DMS 273 treated with DMSO at 0.1 percent for 48 hours (cell line): Measurements from ENCODE around the gene DDR2.
"Not testable (repeated sequence)": the region's sequence is repeated elsewhere in the genome, so short reads cannot be mapped to it uniquely, and the experiment has no call there.

ENCODE experiments used
- DNase-seq: peaks from one replicate; lab custom pipeline; 2025; lab: John Stamatoyannopoulos, UW

Gene DDR2

DNA sequence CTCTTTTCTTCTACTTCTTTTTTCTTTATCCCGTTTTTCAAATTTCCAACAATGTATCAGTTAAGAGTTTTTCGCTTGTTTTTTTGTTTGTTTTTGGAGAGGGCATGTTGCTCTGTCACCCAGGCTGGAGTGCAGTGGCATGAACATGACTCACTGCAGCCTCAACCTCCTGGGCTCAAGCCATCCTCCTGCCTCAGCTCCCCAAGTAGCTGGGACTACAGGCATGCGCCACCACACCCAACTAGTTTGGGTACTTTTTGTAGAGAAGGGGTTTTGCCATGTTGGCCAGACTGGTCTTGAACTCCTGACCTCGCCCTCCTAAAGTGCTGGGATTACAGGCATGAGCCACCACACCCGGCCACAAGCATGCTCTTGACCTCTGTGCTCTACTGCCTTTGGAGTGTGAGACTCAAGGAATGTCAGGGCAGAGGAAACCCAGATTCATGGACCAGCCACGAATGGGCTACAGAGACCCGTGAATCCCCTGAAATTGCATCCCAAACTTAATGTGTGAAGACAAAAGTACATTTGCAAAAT is 93.1 kb downstream of the DDR2 start:
- DNase-seq = no peak

DNA sequence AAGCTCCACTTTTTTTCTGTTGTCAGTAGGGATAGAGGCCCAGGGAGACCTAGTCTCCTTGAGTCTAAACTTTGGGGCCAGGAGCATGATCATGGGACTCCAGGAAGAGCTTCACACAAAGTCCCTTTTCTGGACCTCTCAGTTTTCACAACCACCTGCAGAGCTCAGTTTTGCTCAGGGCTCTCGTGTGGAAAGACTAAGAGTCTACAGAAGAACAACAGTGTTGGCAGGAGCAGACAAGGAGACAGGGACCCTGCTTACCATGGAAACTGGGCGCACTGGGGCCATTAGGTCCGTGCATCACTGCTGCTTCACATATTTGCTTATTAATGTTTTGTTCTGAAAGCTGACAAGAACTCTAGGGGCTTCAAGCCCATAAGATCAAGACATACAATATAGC is 94.3 kb downstream of the DDR2 start:
- no peak for DNase-seq

DNA sequence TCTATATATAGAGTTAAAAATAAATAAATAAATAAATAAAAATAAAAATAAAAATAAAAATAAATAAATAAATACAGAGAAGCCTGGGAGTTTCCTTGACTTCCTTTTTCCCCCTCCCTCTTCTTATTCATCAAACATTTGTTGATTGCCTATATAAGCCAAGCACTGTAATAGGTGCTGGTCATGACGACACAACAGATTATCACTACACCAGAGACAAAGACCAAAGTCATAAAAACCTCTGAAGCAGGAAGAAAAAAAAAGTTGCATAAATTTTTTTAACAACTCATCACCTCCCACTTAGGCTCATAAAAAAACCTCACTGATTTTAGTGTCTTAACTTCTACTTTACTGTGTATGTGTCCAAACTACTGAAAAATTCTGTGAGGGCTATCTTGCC is 95.2 kb downstream of the DDR2 start:
- DNase-seq = not testable (repeated sequence)

DNA sequence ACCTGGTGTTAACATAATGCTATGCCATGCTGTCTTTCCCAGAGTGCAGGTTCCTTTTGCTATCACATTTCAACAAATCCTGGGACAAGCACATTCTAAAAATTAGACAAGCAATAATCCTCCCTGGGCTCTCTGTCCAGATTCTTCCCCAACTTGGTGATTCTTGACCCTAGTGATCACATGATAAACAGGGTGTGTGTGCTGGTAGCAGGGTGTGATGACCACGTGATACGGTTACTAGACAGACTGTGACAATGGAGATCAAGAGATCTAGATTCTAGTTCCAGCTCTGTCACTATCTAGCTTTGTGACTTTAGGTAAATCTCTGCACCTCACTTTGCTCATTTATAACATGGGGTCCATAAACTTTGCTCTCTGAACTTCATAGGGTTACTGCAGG is 96.3 kb downstream of the DDR2 start:
- DNase-seq = no peak

DNA sequence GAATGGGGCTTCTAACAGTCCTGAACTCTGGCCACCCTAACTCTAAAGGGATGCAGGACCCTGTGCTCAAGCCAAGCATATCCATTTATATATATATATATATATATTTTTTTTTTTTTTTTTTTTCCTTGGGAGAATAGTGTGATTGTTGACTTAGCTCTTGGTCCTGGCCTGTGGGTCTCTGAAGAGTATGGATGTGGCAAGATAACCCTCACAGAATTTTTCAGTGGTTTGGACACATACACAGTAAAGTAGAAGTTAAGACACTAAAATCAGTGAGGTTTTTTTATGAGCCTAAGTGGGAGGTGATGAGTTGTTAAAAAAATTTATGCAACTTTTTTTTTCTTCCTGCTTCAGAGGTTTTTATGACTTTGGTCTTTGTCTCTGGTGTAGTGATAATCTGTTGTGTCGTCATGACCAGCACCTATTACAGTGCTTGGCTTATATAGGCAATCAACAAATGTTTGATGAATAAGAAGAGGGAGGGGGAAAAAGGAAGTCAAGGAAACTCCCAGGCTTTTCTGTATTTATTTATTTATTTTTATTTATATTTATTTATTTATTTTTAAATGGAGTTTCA is 97.0 kb downstream of the DDR2 start:
- not testable (repeated sequence) for DNase-seq

DNA sequence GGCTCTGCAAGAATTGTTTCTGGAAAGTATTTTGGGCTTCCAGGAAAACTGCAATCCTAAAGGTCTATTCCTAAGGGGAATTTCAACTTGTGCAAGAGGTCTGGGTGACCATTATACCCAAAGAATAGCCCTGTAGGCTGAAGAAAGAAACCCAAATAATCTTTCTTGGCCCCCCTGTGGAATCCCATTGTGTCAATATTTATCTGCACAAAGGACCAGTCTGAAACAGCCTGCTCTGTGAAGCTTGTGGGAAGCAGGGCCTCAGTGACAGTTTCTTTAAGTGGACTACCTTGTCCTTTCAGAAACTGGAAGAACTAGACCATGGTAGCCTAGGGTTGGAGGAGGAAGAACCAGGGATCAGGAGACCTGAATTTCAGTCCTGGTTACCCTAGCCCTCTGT is 99.8 kb downstream of the DDR2 start:
- DNase-seq = no peak

DNA sequence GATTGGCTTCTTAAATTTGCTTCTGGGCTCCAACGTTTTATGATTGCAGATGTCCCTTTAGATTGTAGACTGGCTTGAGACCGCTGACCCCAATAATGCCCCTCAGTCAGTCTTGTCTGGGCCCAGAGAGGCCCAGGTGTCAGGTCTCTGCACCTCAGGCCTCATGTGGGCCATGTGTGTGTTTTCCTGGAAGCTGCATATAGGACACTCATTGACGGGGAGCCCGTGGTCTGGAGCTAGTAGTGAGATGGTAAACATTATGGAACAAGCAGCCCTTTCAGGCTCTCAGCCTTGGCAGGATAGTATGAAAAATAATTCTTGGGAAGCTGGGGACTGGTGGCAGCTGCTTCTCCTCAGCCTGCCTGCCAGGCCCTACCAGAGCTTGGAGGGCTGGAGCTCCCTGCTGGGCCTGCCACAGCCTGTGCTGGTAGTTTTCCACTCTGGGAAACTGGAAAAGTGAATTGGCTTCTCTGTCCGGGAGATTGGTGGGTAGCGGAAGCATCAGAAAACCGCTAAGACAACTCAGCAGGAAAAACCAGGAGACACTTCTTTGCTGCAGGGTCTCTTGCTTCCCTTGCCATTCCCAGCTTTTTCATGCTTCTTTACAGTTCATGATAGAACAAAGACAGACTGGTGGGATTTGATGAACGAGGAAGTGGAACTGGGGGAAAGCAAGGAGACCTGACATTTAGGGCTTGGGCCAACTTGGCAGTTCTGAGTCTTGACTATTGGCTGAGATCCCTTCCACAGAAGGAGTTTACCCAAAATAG is 100.5 kb downstream of the DDR2 start:
- no peak for DNase-seq

DNA sequence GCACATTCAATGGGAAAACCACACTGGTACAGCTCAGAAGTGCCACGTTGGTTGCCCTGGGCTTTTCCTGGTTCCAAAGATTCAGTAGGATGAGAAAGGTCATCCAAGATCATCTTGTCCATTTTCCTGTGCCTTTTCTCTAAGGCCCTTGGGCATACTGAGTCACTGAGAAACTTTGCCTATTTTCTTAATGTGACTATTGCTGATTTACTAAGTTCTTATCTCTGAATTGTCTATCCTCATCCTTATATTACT is 101.0 kb downstream of the DDR2 start:
- no peak for DNase-seq

DNA sequence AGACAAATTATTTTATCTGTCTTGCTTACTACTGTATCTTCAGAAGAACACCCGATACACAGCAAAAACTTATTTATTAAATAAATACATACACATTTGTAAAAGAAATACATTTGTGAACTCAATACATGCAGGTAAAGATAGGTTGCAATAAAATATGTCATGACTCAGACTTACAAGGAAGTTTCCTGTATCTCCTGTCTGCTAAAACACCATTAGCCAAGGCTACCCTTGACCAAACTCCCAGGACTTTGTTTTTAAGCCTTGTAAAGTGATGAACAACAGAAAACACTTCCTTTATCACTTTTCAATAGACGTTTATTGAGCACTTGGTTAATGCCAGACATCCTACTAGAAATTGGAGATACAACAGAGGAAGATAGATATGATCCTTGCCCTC is 101.8 kb downstream of the DDR2 start:
- no peak for DNase-seq

DNA sequence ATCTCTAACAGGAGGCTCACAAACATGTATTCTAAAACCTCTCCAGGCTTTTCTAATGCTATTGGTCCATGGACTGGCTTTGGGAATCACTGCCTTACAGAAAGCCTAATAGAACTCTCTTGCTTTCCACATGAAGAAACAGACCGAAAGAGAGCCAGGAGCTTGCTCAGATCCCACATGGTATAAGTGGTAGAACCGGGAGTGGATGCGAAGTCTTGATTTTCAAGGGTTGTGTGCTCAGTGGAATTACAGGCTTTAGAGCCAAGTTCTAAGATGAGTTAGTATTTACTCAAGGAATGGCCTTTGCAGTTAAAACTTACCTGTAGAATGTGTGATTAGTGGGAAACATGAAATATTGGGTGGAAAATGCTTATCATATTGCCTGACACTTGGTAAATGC is 103.9 kb downstream of the DDR2 start:
- DNase-seq = no peak

DNA sequence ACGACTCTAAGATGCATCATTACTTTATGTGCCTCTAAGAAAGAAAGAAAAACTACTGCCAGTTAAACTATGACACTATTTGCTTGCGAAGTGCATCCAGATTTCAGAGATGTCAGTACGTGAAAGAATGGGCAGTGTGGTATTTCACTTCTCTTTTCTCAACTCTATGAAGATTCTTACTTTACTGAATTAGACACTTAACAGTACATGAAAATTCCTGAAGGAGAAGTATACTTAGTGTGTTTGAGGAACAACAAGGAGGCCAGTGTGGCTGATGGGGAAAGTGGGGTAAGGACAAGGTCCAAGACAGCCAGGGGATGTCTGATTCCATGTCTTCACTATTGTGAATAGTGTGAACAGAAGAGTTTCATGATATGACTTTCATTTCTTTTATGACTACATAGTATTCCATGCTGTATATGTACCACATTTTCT is 104.4 kb downstream of the DDR2 start:
- DNase-seq = no peak

DNA sequence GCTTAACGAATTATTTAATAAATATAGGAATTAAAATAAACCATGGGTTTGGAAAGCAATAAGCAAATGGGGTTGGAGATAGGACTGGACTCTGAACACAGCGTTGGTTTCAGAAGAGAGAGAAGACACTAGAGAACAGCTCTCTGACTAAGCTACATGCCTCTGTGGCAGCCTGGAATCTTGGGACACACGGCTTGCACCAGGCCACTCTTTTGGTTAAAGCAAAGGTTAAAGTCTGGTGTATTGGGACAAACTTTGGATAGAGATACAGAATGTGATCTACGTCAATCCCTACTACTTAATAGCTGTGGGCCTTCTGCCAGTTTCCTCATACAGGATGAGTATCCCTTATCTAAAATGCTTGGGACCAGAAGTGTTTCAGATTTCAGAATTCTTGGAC is 108.5 kb downstream of the DDR2 start:
- no peak for DNase-seq

DNA sequence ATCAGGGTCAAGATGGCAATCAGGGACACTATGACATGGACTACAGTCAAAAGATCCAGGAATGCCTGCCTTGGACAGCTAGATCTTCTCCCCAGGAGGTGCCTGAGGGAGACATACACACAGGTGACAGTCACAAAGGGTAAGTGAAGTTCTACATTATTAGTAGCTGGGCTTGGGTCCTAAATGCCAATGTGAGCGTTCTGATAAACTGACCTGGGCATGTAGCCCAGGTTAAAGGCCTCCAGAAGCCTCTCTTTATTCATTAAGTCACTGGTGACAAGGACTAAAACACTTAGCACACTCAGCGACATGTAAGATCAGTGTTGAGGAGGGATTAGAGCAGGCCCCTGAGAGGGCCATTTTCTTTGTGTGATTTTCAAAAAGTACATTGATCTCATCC is 109.3 kb downstream of the DDR2 start:
- DNase-seq = no peak

DNA sequence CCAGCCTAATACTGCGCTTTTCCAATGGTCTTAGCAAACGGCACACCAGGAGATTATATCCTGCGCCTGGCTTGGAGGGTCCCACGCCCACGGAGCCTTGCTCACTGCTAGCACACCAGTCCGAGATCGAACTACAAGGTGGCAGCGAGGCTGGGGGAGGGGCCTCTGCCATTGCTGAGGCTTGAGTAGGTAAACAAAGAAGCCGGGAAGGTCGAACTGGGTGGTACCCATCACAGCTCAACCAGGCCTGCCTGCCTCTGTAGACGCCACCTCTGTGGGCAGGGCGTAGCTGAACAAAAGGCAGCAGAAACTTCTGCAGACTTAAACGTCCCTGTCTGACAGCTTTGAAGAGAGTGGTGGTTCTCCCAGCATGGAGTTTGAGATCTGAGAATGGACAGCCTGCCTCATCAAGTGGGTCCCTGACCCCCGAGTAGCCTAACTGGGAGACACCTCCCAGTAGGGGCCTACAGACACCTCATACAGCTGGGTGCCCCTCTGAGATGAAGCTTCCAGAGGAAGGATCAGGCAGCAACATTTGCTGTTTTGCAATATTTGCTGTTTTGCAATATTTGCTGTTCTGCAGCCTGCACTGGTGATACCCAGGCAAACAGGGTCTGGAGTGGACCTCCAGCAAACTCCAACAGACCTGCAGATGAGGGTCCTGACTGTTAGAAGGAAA is 114.1 kb downstream of the DDR2 start:
- DNase-seq = not testable (repeated sequence)

DNA sequence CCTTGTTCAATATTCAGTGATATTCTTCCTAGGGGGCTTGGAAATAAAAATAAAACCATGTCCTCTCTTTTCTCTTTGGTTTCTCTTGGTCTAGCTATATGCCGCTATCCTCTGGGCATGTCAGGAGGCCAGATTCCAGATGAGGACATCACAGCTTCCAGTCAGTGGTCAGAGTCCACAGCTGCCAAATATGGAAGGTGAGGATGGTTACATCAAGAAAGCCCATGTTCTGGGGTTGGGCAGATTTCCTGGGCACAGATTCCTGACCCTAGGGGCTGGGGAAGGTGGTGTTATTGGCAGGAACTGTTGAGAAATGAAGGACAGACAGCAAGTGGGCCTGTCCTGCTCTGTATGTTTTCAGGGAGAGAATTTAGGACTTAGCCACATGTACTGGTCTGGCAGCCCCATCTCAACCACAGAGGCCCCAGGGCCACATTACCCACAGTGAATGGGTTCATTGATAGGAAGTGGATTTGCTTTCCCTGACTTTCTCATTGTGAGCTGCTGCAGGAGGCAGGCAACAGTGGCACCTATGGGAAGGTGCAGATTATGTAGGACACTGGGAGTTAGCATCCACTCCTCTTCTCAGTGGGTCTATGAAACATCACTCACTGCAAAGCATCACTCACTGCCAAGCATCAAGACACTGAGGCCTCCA is 120.9 kb downstream of the DDR2 start:
- DNase-seq = no peak

DNA sequence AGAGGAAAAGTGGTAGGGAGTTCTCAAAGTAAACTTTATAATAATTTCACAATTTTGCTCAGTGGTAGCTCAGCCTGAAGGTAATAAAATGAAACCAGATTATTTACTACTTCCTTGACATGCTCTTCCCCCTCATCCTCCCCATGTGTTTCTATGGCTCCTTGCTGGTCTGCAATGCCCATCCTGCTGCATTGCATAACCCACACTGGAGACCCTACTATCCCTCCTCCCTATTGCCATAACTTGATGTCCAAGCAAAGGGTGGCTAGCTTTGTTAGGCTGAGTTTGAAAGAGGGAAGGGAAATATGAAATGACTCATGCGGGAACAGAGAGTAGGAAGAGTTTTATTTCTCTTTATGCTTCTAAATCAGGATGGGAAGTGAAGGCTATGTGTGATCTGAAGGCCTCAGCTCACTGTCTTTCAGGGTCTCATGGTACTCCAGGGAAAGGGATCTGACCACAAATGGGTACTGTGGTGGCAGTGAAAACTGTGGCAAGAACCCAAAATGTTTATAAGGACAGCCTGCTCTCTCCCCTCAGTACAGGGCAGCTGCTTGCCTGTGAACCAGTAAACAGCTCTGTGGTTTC is 121.8 kb downstream of the DDR2 start:
- DNase-seq = no peak

DNA sequence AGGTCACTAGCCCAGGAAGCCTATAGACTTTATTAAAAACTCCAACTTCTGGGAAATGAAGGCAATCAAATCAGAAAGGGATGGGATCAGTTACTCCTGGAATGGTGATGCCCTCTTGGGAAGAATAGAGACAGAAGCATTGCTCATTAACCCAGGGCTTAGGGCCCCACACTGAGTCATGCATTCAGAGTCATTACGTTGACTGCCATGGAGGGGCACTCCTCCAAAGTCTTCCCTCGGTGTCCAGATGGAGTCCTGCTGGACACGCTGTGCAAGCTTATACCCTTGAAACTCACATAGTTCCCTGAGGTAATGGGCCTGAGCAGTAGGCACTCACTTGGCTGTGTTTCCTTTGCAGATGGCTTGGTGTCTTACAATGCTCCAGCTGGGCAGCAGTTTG is 123.0 kb downstream of the DDR2 start:
- no peak for DNase-seq

DNA sequence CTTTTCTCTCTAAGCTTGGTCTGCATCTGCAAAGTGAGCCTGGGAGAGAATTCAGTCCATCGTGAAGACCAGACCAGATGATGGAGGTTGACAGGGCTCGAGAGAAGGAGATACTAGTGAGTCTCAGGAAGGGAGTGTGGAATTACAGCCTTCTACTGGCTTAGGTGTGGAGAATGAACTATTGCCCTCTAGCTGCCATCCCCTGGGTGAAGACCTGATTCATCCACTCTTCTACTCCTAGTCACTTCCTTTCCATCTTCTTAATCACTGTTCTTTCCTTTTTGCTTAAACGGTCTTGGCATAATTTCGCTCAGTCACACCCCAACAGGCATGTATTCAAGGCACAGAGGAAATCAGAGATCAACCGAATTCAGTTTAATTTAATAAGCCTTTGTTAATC is 124.3 kb downstream of the DDR2 start:
- DNase-seq = no peak

DNA sequence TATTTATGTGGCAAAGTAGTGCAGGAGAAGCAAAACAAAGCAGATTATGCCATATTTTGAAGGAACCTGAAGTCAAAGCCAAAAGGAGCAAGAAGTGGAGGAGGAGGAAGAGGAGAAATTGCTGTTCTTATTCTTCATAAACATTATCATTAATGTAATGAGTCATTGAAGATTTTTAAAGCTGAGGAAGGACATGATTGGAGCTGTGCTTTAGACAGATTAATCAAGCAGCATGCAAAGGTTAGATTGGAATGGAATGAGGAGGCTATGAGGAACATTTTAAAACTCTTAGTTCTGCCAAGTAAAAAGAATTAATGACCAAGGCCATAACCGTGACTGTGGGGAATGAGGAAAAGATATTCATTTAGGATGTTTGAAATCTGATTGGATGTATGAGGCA is 125.2 kb downstream of the DDR2 start:
- DNase-seq = no peak

DNA sequence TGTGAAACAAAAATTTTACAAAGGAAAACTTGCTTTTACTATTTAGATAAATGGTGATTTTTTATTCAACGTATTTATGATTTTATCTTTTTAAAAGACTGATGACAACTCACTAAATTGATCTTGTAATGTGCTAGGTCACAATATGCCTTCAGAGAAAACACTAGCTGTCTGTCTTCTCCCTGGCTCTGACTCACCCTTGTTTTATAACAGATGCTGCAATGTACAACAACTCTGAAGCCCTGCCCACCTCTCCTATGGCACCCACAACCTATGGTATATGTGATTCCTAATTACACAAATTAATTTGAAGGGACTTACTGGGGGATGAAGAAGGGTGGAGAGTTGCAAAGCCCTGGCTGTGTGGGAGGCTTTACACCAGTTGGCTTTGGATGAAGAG is 133.5 kb downstream of the DDR2 start:
- no peak for DNase-seq

DNA sequence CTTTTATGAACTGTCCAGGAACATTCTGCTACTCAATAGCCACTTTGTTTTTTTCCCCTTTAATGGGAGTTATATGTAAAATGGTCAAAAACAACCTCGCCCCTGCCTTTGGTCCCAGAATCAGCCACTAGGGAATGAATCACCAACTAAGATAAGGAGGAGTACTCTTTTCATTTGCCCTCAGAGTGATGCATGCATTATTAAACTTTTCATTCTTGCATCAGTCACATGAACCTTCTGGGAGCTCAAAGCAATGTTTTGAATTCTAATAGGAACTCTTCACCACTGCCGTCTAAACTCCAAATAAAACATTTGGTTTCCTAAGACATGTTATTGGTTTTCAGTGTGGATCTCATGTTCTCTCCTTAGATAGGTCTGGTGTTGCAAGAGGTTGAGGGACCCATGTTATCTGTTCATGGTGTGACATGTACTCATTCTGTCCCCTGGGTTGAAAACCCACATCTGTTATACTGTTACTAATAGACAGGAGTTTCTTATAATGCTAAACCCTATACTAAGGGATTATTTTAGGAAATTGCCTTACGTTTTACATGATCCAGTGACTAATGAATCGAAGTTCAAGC is 140.4 kb downstream of the DDR2 start:
- no peak for DNase-seq

DNA sequence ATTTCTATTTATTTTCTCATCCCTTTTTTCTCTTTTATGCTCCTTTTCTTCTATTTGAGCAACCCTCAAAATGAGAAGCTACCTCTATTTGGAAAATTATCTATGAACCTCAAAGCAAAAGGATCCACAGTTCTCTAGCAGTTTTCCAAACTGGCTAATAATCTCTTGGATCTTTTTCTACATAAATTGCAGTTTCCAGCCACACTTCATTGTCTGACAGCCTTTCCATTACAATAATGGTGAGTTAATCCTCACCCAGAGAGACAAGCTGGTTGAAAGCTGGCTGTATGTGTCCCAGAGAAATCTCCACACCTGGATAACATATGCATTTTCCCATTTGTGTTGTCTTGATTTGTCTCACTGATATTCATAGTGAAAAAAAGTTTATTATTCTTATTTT is 141.7 kb downstream of the DDR2 start:
- no peak for DNase-seq
